HG02623 (cell line): ENCODE measurements around the gene P4HA2.

ENCODE experiments used
- ATAC-seq: cut with Tn5 transposase; IDR thresholded peaks from one replicate; pipeline ENCODE4 v1.9.1; 2021; ENCODE audit warnings: moderate library complexity; ENCODE audit not compliant: unreplicated experiment

The P4HA2 gene

GRCh38 chr5:132227485-132228240 is at the start of gene P4HA2:
Gene P4HA2, minus strand, starts transcription at chr5:132227853. Its CDS starts 9,227 bp downstream, at chr5:132218626.
- peak; percentile 85 for ATAC-seq

- no peak for ATAC-seq
These were observed 49.6 kb upstream of the P4HA2 start for GRCh38 chr5:132277256-132277655.

- no peak for ATAC-seq
These were observed 47.9 kb upstream of the P4HA2 start for GRCh38 chr5:132275367-132276220.

DNA sequence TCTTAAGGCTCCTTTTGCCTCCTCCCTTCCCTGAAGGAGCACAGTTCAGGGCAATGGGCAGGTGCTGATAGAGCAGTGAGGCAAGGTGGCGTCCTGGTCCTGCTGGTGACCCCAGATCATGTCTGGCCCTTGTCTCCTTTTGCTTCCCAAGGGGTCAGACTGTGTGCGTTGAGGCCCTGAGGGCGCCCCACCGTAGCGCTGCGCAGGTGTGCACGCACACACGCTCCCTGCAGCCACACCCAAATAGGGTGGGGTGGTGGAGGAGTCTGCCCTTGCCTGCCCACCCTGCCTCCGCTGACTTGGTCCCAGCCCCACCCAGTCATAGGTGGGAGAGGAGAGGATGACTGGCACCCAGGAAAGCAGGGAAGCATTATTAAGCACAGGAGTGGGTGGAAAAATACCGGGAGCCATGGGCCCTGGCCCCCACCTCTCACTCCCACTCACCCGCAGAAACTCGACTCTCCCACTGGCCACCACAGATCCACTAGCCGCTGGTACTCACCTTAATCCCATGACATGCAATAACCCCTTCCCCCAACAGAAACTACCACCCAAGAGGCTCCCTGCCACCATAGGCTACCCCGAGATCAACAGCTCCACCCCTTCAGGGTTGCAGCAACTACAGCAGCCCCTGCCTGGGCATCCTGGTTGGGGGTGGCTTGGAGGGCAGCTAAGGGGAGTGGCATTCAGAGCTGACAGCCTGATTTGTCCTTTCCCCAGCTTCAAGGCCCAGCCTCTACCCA is 46.6 kb upstream of the P4HA2 start:
- ATAC-seq, result no peak

- ATAC-seq, result no peak
These were observed 46.0 kb upstream of the P4HA2 start for GRCh38 chr5:132273631-132274030.

GRCh38 chr5:132272311-132273210 is 44.9 kb upstream of the P4HA2 start:
- no peak for ATAC-seq

GRCh38 chr5:132271251-132272246 is 43.9 kb upstream of the P4HA2 start:
- no peak for ATAC-seq

DNA sequence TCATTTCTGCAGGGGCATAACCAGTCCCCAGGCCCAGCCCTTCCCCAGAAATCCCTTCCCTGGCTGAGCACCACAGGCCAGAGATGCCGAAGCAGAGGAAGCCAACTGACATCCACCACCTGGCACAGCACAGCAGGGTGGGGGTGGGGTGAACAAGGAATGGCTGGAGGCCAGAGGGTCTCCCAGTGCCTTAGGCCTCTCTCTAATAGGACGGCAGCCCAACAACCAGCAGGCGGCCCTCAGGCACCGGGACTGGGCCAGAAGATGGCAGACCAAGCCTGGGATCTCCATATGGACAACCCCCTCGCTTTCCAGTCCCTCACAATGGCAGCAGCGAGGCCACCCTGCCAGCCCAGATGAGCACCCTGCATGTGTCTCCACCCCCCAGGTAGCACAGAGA is 43.1 kb upstream of the P4HA2 start:
- no peak for ATAC-seq

- no peak for ATAC-seq
These were observed 42.6 kb upstream of the P4HA2 start for GRCh38 chr5:132270335-132270665.

DNA sequence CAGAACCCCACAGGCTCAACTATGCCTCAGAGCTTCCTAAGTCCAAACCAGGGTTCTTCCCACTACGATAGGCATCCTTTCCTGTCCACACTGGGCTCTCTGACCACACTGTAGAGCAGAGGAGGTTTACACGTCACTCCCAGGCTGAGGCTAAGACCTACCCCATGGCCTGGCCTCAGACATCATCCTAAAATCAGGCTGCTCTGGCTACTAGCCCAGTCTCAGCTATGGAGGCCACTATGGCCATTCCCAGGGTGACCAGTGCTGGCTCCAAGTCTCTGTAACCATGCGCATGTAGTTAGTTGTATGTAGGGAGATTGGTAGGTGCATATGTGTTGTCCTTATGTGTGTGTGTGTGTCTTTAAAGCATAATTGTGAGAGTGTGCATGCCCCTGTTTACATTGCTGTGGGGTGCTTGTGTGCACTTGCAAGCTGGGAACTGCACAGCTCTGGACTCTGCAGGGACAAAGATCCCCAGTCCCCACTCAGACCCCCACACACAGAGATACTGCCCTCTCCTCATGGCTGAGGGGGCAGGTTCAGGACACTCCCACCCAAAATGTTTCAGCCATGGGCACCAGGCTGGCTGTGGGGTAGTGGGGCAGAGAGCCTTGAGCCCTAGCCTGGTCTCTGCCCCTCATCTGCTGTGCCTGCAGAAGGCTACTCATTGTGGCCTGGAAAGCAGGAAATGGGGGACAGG is 42.1 kb upstream of the P4HA2 start:
- no peak for ATAC-seq

DNA sequence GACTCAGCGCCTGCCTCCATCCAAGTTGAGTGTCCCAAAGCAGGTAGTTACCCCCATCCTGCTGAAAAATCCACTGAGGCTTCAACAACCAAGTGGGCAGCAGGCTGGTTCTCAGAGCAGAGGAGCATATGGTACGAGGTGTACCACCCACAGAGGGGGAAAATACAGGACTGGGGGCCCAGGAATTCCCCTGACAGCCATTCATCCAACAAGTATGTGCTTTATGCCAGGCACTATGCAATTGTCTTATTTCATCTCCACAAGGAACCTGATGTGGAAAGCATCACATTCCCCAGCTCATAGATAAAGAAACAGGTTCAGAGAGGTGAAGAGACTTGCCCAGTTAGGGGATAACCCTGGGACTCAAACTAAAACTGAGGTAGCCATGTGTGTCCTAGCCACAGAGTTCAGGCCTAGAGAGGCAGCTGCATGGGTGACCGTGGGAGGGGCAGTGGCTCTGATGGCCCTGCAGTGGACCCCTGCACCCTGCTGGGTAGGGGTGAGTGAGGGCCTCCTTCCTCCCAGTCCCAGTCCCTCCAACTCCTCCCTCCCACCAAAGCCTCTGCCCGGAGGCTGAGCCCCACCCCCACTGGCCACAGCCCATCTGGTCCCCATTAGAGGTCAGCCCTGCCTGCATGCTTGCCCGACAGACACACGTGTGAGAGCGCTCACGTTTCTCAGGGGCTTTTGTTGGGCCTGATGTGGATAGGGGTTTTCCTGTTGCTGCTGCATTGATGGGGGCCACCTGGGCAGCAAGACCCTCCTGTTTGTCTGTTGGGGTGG is 41.3 kb upstream of the P4HA2 start:
- ATAC-seq, result peak; percentile 73

GRCh38 chr5:132267931-132268768 is 40.5 kb upstream of the P4HA2 start:
- ATAC-seq, result peak; percentile 3

DNA sequence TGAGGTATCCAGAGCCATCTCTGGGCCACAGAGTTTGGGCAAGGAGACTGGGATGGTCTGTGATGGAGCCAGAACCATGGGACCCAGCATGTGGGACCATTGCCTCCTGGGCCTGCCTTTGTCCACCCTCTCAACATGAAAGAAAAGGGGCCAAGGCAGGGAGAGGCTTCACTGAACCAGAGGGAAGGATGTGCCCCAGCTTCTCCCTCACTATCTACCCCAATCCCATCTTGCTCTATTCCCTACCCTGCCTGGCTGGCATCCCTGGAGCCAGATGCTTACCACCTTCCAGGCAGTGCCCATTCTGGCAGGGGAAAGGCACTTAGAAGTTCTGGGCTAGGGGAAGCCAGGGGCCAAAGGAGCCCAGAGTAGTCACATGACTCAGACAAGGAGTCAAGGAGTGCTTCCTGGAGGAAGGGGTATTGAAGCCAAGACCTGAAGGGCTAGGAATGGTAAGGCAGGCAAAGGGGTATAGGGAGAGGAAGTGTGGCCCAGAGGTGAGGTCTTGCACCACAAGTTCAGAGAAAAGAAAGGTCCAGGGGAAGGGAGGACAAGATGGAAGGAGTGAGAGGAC is 39.6 kb upstream of the P4HA2 start:
- no peak for ATAC-seq

- ATAC-seq, result no peak
These were observed 39.1 kb upstream of the P4HA2 start for GRCh38 chr5:132266836-132267160.

DNA sequence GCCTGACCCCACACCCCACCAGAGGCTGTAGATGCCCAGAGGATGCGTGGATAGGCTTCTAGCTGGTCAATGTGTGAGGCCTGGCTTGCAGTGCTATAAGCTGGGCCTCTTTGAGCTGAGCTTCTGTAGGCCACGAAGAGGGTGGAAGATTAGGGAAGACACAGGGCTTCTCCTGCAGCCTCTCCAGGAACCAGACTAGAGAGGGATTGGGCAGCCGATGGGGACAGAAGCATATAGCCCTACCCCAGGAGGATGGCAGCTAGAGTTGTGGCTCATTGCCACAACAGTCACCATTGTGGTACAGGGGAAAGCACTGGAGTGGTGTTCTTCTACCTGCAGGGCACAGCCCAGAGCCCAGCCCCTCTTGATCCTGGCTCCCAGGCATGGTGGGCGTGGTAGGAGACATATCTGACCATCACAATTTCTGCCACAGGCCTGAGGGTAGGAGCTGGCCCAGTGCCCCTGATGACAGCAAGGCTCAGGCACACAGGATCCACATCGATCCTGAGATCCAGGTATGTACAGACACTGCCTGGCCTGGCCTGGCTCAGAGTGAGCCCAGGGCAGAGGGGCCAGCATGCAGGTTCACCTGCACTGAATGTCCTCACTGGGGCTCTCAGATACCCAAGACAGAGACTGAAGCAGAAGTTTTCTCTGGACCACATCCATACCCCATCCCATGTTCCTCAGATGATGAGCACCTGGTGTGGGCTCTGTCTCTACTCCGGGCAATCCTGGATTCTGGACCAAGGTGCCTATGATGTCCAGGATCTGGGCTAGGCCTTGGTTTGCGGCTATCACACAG is 38.6 kb upstream of the P4HA2 start:
- ATAC-seq, result no peak
